GM18868 (cell line): ENCODE measurements around the gene PRDX6.
"Not testable (repeated sequence)": the region's sequence is repeated elsewhere in the genome, so short reads cannot be mapped to it uniquely, and the experiment has no call there.

Experiments
- ATAC-seq: cut with Tn5 transposase; IDR thresholded peaks from one replicate; pipeline ENCODE4 v1.9.1; 2021; ENCODE audit warnings: mild to moderate bottlenecking, moderate library complexity; ENCODE audit not compliant: unreplicated experiment

PRDX6 gene

DNA sequence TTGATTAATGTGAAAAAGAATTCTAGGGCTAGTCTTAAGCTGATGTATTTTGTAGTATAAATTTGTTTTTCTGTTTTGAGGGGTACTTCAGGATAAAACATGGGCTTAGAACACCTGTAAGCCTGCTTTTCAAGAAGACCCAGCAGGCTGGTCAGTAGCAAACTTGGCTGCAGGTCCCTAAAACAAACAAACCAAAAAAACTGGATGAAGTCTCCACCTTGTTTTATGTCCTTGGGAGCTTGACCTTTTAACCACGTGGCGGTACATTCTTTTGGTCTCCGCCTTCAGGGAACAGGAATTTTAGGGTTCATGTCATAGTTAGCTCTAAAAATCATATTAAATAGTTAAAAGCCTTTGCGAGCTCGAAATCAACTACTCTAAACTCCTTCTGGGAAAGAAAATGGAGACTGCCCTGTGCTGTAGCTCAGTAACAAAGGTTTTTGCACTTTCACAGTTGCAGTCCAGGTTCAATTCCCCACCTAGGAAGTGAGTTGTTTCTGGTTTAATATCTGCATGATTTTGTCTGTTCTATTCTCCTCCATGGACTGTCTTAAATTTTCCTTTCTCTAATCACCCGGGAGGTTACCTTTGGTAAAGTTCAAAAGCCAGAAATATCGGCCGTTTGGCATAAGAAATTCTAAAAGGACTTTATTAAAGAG is 18.6 kb downstream of the PRDX6 start:
- no peak for ATAC-seq

GRCh38 chr1:173496757-173497320 is 19.7 kb downstream of the PRDX6 start:
- ATAC-seq, result no peak

- ATAC-seq, result no peak
These were observed 22.6 kb downstream of the PRDX6 start for GRCh38 chr1:173499729-173500128.

GRCh38 chr1:173502104-173502503 is 25.0 kb downstream of the PRDX6 start:
- ATAC-seq, result no peak

DNA sequence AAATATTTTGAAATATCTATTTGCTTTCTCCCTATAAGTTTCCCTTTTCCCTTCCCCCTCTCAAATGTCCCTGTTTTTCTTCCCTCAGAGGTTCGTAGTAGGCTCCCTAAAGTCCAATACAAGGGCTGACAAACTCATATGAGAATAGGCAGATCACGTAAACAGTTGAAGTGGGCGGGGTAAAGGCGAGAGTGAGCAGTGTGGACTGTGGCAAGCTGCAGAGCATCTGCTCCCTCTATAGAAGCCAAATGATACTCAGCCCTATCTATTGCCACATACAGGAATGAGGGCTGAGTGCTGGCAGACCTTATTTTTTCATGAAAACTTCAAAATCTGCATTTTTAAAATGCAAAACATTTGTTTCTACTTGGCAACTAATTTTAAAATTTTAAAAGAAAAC is 26.3 kb downstream of the PRDX6 start:
- ATAC-seq, result no peak

DNA sequence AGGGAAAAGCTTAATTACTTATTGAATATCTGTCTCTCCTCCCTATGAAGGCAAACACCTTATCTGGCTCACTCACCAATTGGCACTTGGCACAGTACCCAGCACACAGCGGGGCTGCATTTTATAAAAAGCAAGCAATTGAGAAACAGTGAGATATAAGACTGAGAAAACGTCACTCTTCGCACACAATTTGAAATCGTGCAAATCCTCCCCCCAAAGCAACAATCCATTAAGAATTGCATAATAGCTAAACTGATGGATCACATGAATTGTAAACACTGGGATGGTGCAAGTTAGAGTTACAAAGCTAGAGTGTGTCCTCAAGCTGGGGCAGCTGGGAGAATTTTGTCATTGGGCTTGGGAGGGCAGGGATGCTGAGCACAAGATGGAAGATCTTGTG is 27.1 kb downstream of the PRDX6 start:
- no peak for ATAC-seq

GRCh38 chr1:173505391-173505790 is 28.3 kb downstream of the PRDX6 start:
- ATAC-seq, result no peak

DNA sequence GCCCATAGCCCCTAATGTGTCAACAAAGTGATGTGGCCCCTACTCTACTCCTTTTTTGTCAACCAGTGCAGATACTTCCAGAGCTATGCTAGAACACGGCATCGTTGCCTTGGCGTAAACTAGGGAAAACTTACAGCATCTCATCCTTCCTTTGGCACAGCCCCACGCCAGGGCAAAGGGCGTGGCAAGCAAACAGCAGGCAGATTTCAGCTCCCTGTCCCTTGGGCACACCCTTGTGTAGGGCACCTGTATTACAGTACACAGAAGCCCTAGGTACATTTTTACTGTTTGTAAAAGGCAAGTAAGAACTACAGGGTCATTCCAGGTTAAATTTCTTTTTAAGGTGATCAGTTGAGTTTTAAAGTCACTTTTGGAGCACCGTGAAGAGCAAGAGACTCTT is 29.3 kb downstream of the PRDX6 start:
- no peak for ATAC-seq

DNA sequence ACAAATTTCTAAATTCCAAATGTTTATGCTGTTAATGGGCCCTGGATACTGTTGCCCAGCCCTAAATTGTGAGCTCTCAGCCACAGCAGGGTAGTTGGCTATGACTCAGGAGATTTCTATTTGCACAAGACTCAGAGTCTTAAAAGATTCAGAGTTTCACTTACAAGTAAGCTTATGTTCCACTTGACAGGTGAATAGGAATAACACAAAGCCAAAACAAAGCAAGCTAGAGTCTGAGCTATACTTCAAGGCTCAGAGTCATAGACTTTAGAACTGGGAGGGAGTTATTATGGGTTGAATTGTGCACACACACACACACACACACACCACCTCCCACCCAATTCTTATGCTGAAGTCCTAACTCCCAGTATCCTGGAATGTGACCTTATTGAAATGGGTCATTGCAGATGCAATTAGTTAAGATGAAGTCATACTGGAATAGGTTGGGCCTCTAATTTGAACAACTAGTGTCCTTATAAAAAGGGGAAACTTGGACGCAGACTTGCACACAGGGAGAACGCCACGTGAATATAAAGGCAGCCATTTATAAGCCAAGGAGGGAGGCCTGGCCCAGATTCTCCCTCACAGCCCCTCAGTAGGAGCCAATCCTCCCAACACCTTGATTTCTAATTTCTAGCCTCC is 30.2 kb downstream of the PRDX6 start:
- peak; percentile 77 for ATAC-seq

- no peak for ATAC-seq
These were observed 30.7 kb downstream of the PRDX6 start for GRCh38 chr1:173507847-173508209.

- no peak for ATAC-seq
These were observed 31.4 kb downstream of the PRDX6 start for GRCh38 chr1:173508541-173508940.

DNA sequence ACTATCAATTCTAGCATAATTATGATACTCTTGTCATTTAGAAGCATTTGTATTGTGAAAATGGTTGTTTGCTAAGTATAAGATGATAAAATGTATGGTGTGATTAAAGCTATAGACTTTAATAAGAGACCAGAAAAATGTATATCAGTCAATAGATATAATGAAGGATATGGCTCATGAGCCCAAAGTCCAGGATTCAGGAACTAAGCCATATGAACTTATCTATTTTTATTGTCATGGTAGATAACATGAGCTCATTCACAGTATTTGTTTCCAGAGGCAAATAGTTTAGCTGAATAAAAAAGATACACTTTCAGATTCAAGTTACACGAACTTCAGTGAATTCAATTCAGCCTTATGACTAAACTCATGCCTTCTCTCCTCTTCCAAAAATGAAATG is 32.7 kb downstream of the PRDX6 start:
- no peak for ATAC-seq

DNA sequence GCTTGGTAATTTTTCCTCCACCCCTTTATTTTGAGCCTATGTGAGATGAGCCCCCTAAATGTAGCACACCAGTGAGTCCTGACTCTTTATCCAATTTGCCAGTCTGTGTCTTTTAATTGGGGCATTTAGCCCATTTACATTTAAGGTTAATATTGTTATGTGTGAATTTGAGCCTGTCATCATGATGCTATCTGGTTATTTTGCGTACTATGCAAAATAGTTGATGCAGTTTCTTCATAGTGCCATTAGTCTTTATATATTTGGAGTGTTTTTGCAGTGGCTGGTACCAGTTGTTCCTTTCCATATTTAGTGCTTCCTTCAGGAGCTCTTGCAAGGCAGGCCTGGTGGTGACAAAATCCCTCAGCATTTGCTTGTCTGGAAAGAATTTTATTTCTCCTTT is 37.4 kb downstream of the PRDX6 start:
- not testable (repeated sequence) for ATAC-seq

DNA sequence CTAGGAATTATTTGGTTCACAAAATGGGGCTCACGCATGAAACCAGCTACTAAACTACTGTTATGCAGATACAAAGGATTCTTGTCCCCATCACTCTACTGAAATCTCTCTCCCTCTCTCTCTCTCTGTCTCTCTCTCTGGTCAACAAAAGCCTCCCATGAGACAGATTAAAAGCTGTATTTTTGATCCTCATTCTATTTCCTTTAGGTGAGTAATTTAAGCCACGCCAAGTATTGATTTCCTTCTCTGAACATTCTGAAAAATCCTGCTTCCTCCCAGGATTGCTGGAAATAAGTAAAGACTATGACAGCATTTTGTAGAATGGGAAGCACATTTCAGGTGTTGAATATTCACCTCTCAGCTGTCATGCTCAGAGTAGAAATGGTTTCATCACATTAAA is 43.7 kb downstream of the PRDX6 start:
- ATAC-seq, result no peak

DNA sequence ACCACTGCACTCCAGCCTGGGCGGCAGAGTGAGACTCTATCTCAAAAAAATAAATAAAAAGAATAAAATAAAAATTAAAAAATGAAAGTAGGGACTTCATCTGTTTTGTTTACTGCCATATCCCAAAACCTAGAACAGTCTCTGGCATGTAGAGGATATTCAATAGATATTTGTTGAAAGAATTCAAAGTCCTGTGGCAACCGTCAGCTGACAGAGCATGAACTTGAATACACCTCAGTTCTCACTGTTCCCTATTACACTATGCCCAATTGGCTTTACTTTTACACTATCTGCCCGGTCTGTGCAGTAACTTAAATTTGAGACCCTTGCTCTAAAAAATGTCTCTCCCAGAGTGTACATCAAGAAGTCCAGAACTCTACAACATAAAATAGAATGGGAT is 46.2 kb downstream of the PRDX6 start:
- ATAC-seq, result no peak

DNA sequence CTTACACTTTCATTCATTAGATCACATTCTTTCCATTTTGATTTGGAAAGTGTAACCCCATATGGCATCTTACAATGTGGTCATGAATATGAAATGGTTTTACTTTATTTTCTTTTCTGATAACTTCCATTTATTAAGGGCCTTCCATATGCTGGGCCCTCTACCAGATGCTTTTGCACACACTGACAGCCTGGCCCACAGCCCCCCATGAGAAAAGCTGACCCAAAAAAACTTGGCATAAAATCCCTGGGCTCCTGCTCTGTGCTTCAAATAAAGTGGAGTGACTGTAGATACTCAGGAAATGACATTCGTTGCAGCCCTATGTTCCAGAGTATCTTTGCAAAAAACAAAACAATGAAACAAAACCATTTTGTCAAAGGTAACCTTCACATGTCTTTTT is 48.8 kb downstream of the PRDX6 start:
- ATAC-seq, result no peak

DNA sequence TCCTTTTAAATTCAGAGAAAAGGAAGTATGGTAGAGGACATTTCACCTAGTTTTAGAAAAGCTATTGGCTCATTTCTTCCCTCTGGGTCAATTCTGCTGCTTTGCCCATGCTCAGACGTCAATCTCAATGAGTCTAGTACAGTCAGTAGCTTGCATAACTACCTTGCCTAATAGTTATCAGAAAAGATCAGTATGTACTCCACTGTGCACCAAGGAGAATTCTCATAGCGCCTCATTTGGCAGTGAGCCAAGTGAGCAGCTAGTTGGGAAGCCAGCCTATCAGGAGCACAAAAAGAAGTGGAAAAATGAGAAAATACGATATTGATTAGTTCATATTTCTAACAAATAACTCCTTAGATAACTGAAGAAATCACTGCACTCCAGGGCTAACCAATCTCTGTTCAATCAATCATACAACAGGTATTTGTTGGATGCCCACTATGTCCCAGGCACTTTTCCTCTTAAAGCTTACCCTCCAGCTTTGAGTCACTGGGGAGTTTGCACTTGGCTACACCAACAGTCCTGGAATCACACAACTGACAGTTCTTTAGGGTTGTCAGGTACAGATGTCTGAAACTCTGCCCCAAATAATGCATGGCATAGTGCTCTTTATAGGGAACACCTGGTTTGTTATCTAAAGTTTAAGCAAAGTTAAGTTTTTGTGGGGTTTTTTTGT is 50.2 kb downstream of the PRDX6 start:
- no peak for ATAC-seq

- no peak for ATAC-seq
These were observed 52.0 kb downstream of the PRDX6 start for GRCh38 chr1:173529106-173529505.

DNA sequence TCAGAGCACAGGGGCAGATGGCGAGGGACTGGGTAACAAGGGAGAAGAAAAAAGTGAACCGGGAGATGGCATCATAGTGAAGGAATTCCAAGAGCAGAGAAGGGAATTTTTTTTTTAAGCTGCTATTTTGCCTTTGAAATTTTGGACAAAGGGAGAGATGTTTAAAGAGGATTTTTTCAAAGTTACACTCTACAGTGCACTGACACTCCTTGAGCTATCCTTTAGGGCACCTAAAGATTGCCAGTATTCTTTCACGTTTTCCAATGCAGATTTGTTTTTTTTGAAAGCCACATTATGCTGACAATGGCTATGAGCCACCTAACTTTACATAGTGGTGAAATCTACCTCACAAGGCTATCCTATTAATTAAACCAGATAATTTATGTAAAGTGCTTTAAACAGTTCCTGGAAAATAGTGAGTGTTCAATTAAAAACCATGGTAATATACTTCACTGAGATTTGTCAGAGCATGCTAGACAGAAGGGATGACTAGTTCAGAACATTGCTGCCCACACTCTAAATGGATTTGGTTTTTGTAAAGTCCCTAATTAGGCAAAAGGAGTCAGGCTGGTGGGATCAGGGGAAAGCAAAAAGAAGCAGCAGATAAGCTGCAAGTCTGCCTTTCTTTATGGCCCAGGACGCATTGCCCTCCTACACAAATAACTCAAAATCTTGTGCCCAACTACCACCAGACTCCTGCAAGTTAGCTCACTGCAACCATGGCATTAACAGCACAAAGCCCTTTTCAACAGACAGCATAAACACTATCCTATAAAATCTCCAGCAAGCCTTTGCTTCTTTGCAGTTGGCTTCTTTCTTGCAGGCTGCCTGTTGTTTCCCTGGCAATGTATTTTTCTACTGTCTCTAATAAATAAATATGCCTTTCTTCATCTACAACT is 53.9 kb downstream of the PRDX6 start:
- ATAC-seq, result no peak

DNA sequence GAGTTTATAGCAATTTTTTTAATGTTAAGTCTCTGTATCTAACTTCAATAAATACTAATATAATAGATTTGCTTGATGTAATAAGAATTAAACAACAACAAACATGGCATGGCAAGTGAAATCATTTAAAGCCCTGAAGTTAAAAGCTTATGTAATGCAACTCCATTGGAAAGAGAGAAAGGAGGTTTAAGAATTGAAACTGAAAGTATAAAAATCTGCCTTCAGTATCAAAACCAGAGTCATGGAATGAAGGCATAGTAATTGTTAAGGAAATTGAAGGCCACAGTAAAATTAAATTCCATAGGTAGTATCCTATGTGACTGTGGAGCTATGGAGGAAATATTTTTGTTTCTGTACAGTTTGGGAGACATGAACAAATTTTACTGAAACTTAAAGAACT is 55.1 kb downstream of the PRDX6 start:
- ATAC-seq, result no peak

DNA sequence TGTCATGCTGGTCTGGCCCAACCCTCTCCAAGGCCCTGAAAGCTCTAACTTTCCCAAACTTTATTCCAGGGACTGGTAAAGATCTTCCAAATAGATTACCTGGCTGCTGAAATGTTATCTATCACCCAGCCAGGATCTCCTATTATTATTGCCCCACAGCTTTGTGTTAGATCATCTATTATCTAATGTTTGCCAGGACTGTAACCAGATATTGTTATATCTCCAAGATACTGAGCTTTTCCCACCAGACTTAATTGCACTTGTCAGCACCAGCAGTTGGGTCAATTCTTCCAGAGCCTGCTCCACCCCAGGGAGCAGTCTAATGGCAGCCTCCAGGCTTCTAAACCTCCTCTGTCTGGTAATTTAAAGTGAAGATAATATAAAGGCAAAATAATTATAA is 59.1 kb downstream of the PRDX6 start:
- no peak for ATAC-seq
